AG20443 (cell line): ENCODE measurements around the gene PDZRN4.
"Not testable (repeated sequence)": the region's sequence is repeated elsewhere in the genome, so short reads cannot be mapped to it uniquely, and the experiment has no call there.

Source experiments
- DNase-seq: peaks from one replicate; pipeline ENCODE4 v3.0.0; 2012; ENCODE audit warnings: low spot score, mixed read lengths

The PDZRN4 gene

DNA sequence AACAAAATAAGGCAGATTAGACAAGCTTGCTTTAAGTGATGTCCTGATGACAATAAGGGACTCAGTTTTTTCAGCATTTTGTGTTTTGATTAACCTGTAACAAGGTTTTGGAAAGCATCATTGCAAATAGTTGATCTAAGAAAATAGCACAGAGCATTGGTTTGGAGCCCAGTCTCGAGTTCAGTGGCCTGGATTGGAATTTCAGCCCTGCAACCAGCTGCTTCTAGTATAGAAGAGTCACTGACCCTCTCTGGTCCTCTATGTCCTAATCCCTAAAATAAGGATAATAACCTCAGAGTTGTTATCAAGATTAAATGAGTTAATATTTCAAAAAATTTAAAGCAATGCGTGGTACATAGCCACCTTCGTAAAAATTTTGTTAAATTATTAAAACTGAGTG, 25.5 kb downstream of the PDZRN4 start:
- no peak for DNase-seq

- no peak for DNase-seq
These were observed 29.6 kb downstream of the PDZRN4 start for GRCh38 chr12:41217727-41218126.

- DNase-seq, result no peak
These were observed 32.8 kb downstream of the PDZRN4 start for GRCh38 chr12:41220931-41221330.

DNA sequence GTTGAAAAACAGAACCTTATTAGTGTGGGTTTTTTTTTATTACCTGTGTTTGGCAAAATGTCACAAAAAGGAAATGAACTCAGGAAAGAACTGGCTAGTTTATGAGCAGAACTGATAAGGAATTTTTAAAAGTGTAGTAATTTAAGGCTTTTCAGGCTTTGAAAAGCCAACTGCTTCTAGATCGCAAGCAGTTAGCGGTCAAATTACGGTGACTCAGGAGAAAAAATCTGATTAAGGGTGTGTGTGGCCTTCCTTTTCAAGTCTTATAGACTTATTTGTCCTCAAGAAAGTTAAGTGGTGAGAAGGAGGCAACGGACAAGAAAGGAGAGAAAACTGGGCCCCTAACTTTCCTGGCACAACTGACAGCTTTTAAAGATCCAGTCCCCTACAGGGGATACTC, 33.4 kb downstream of the PDZRN4 start:
- DNase-seq, result no peak

DNA sequence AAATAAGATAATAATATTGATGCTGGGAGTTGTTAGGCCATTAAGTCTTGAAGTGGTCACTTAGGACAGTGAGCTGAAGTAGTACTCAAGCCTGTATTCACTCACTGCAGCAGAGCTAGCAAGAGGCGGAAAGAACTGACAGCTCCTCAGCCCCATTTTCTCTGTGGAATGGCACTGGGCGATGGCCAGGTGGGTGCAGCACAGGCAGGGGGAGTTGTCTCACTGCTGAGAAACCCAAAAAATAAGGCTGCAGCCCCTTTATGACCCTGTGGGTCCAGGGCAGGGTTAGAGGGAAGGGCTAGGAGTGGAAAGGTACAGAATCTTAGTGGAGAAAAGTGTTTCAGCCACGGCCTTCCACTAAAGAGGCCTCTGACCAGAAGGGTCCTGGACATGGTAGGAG, 35.5 kb downstream of the PDZRN4 start:
- DNase-seq, result no peak

GRCh38 chr12:41224066-41224465, 35.9 kb downstream of the PDZRN4 start:
- DNase-seq, result no peak

- DNase-seq, result no peak
These were observed 37.1 kb downstream of the PDZRN4 start for GRCh38 chr12:41225179-41225578.

- no peak for DNase-seq
These were observed 40.1 kb downstream of the PDZRN4 start for GRCh38 chr12:41228066-41228820.

- no peak for DNase-seq
These were observed 42.6 kb downstream of the PDZRN4 start for GRCh38 chr12:41230756-41231155.

DNA sequence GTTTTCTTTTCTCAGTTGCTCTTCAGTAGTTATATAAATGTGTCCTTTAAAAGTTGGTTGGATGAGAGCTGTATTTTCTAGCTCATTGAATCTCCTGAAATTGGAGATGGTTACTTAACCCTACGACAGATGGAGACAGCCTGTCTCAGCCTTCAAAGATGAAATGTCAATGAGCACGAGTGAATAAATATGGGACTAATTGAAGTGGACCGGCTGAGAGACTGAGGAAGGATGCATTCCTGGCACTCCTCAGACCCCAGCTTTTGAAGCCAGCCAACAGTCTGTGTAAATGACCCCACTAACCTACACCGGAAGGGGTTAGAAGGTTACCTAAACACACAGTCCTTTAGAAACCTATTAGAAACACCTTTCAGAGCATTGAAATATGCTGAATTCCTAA, 46.6 kb downstream of the PDZRN4 start:
- no peak for DNase-seq

DNA sequence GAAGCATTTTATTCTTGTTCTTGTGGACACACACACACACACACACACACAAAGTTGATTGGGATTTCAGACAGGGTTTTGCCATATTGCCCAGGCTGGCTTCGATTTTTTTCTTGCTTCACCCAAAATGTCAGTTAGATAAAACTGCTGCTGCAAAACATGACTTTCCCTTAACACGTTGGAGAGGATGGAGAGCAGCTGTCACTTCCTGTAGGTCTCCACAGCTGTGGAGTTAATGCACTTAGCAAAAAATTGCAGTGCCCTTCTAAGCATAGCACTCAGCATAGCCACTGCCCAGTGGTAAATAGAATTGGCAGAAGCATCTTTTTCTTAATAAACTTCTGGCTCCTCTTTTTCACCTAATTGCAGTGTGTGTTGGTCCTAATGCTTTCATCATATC, 54.5 kb downstream of the PDZRN4 start:
- DNase-seq, result no peak

GRCh38 chr12:41248391-41248790, 60.3 kb downstream of the PDZRN4 start:
- DNase-seq, result no peak

DNA sequence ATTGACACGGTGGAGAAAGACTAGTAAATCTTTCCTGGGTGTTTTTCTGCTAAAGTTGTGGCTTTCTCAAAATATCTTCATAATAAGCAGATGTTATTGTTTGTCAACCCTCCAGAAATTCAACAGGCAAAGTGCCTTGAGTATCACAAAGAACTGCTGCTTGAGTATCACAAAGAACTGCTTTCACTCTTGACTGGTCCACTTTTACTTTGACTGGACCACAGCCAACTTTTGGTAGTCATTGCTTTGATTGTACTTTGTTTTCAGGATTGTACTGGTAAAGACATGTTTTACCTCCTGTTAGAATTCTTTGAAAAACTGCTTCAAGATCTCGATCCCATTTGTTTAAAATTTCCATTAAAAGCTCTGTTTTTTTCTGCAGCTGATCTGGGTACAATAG, 62.6 kb downstream of the PDZRN4 start:
- no peak for DNase-seq

DNA sequence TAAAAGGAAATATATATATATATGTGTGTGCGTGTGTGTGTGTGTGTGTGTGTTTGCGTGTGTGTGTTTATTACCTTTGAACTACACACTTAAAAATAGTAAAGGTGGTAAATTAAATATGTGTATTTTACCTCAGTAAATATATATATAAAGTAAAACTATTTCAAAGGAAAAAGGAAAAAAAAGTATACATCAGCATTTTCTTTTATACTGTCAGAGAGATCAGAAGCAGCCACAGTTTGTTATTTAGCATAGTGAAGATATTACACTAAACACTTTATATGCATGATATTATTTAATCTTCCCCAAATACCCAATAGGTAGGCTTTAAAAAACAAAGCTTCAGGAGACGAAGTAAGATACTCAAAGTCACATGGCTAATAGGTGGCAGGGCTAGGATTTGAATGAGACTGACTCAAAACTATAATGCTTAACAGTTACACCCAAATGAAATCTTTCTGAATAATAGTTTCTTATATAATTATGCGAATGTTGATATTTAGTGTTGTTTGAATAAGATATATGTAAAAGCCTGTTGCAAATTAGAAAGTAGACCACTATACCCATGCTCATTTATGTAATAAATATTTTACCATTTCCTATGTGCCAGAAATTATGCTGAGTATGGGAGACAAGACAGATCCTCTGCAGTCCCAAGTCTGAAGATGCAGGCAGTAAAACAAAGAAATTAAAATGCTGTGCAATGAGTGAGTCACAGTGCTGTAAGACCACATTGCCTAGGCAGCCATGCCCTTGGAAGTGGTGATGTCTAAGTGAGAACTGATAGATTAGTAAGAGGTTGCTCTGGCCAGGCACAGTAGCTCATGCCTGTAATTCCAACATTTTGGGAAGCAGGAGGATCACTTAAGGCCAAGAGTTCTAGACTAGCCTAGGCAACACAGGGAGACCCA, 66.1 kb downstream of the PDZRN4 start:
- no peak for DNase-seq

- not testable (repeated sequence) for DNase-seq
These were observed 75.1 kb downstream of the PDZRN4 start for GRCh38 chr12:41263196-41263595.

DNA sequence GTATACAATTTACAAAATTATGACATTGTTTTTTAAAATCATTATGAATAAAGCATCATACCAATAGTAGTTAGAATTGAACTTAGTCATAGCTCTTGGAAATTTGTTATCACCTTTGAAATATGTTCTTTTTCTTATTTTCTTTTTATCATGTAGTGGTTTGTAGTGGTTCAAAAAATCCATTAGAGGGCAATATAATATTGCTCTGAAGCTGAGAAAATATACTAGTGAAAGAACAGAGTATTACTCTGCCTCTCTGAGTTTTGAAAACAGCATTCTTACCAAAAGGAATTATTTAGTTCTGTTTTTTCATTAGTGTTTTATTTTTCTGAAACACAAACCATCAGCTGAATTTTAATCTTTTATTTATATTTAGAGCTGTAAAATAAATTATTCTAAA, 76.2 kb downstream of the PDZRN4 start:
- no peak for DNase-seq

- DNase-seq, result no peak
These were observed 80.9 kb downstream of the PDZRN4 start for GRCh38 chr12:41269056-41269455.

DNA sequence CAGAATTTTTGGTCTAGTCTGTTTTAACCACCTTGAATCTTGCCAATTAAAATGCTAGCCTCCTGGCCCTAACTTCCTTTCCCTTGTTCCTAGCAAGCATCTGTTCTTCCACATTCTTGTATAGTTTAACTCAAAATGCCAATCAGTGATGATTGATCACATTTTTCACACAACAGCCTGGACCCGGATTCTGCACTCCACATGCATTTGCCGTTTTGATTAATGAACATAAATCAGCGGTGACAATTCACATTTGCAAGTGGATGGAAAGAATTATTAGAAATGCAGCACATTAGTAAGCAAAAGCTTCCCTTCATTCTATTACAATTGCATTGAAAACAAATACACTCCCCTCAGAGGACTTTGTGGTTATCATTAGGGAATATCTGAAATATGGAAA, 83.4 kb downstream of the PDZRN4 start:
- no peak for DNase-seq

DNA sequence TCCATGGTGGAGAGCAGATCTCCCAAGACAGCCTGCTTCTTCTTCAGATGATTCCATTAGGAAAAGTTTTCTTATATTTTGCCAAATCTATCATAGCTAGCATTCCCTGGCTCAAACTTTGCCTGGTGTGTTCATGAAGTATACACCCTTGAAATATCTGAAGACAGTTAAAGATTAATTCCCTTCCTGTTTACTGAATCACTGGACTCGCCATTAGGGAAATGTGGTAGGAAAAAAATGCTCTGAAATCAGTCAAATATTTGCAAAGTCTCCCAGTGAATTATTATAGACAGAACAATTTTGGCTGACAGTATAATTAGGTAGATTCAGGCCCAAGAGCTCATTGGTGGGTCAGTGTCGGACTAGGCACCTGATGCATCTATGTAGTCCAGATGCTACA, 86.5 kb downstream of the PDZRN4 start:
- DNase-seq, result no peak

- DNase-seq, result peak; percentile 63
These were observed 89.2 kb downstream of the PDZRN4 start for GRCh38 chr12:41277100-41277945.

GRCh38 chr12:41277946-41278267, 89.8 kb downstream of the PDZRN4 start:
- no peak for DNase-seq

GRCh38 chr12:41280341-41281095, 92.4 kb downstream of the PDZRN4 start:
- not testable (repeated sequence) for DNase-seq
